Tibial nerve (tissue), 4 donors: Measurements from ENCODE around the gene SMYD3.

Experiments
- CTCF ChIP-seq, 5 experiments: fragments of 200-600 bp in 3 of 5; fragments of 450-650 bp in 2 of 5; sonication (generic) in 3 of 5; IDR thresholded peaks; one replicate each; pipeline ENCODE4 v1.5.1; 2016 to 2019; ENCODE audit warnings: antibody characterized with exemption in 5 of 5, mild to moderate bottlenecking in 3 of 5, moderate library complexity in 2 of 5
- EP300 ChIP-seq, 2 donors: sonication (generic); formaldehyde crosslinking; IDR thresholded peaks; one replicate each; pipeline ENCODE4 v1.6.1; 2017; ENCODE audit warnings: antibody characterized with exemption in 2 of 2, mild to moderate bottlenecking in 1 of 2
- POLR2A ChIP-seq, 2 donors: fragments of 450-650 bp; IDR thresholded peaks; one replicate each; pipeline ENCODE4 v1.6.1; 2017; ENCODE audit warnings: antibody characterized with exemption in 2 of 2, mild to moderate bottlenecking in 2 of 2, moderate library complexity in 2 of 2

GRCh38 chr1:246029616-246030015 lies 477.5 kb downstream of the SMYD3 start:
- TF ChIP-seq CTCF (IDR thresholded peaks at IDR 0.05), result no peak
- TF ChIP-seq EP300 (IDR thresholded peaks at IDR 0.05), result no peak
- no peak for TF ChIP-seq POLR2A (IDR thresholded peaks at IDR 0.05)
